ENCODE measurements around the gene C8G. TPM values are rescaled to one million over a fixed set of nuclear protein-coding genes. Genes with fewer than 3 reads are reported as not detected.

C8G gene
- total and polyA plus RNA-seq, 9 of the 15 experiments (the other 6 are each of a cell fraction or from before 2014, with no cell fraction given) = 0.35 to 5.9 (median 2.7) TPM; not detected in 2

DNA sequence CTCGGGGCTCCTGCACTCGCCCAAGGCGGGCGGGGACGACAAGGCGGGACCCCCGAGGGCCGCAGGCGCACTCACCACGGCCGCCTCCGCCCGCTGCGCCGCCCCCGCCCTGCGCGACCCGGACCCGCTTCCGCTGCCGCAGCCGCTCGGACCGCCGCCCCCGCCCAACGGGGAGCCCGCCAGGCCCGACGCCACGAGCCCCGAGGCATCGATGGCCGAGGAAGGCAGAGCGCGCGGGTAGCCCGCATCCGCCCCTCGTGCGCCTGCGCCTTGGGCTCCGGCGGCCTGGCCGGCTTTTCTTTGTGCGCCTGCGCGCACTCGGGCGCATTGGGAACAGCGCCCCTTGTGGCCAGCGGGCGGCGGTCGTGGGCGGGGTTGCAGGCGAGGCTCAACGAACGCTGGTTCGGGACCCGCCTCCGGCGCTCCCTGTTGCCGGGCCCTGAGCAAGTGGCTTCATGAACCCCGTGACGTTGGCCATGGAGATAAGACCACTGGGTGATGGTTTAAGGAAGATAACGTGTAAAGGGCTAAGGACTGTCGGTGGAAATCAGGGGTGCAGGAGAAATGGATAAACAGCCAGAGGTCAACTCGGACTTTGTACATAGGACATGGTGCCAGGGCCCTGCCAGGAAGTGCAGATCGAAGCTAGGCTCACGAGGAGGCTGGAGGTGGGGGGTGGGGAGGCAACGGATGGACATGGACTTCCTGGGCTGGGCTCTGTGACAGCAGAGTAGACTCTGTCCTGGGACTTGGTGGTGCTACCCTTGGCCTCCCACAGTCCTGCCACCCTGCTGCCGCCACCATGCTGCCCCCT lies at the start of gene C8G, which contains the start of gene FBXW5 (continued):
- TF ChIP-seq THRA (IDR thresholded peaks at IDR 0.05) (no peak), SAFB2 (IDR thresholded peaks at IDR 0.05; ENCODE audit: borderline replicate concordance, low read depth, low read length, severe bottlenecking) (no peak), HIVEP1 (CRISPR knock-in tag; IDR thresholded peaks at IDR 0.05) (peak; percentile 80; the same call in 1 of the 2 replicates), RFX1 (IDR thresholded peaks at IDR 0.05) (no peak), HDGF (IDR thresholded peaks at IDR 0.05) (peak; percentile 87; the same call in 1 of the 2 replicates), PHB2 (IDR thresholded peaks at IDR 0.05; ENCODE audit: low read depth) (no peak), ZNF699 (CRISPR knock-in tag; IDR thresholded peaks at IDR 0.05; ENCODE audit: insufficient replicate concordance) (no peak), ETV6 (IDR thresholded peaks at IDR 0.05; ENCODE audit: borderline replicate concordance in 1 of 2, low read depth in 2 of 2, low read length in 1 of 2) (no peak), ETV6 (CRISPR knock-in tag; IDR thresholded peaks at IDR 0.05; ENCODE audit: borderline replicate concordance) (no peak), KLF6 (CRISPR knock-in tag; IDR thresholded peaks at IDR 0.05; ENCODE audit: borderline replicate concordance) (peak; percentile 81; the same call in 1 of the 2 replicates), BRCA1 (IDR thresholded peaks at IDR 0.05) (no peak), BRCA1 (CRISPR knock-in tag; IDR thresholded peaks at IDR 0.05) (no peak), CXXC5 (CRISPR knock-in tag; IDR thresholded peaks at IDR 0.05) (peak; percentile 87), NFIX (CRISPR knock-in tag; IDR thresholded peaks at IDR 0.05; ENCODE audit: low read depth) (no peak), NCOA6 (IDR thresholded peaks at IDR 0.05) (no peak), ZNF77 (CRISPR knock-in tag; IDR thresholded peaks at IDR 0.05) (no peak), NONO (IDR thresholded peaks at IDR 0.05; ENCODE audit: low read depth in 2 of 2, low read length in 1 of 2) (peak in 1 of 2 experiments; percentile 89; a peak in 1 of 4 replicates), KDM1A (IDR thresholded peaks at IDR 0.05) (peak in 1 of 2 experiments; percentile 52; a peak in 1 of 4 replicates), MAFG (tag; conservative IDR thresholded peaks at IDR 0.05) (no peak), ZNF695 (CRISPR knock-in tag; IDR thresholded peaks at IDR 0.05) (no peak)
- TF ChIP-seq, protein P1, sequence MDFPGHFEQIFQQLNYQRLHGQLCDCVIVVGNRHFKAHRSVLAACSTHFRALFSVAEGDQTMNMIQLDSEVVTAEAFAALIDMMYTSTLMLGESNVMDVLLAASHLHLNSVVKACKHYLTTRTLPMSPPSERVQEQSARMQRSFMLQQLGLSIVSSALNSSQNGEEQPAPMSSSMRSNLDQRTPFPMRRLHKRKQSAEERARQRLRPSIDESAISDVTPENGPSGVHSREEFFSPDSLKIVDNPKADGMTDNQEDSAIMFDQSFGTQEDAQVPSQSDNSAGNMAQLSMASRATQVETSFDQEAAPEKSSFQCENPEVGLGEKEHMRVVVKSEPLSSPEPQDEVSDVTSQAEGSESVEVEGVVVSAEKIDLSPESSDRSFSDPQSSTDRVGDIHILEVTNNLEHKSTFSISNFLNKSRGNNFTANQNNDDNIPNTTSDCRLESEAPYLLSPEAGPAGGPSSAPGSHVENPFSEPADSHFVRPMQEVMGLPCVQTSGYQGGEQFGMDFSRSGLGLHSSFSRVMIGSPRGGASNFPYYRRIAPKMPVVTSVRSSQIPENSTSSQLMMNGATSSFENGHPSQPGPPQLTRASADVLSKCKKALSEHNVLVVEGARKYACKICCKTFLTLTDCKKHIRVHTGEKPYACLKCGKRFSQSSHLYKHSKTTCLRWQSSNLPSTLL (IDR thresholded peaks at IDR 0.05) = peak; percentile 32; the same call in 1 of the 2 replicates
- TF ChIP-seq, protein P2, sequence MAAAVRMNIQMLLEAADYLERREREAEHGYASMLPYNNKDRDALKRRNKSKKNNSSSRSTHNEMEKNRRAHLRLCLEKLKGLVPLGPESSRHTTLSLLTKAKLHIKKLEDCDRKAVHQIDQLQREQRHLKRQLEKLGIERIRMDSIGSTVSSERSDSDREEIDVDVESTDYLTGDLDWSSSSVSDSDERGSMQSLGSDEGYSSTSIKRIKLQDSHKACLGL (CRISPR knock-in tag; IDR thresholded peaks at IDR 0.05; ENCODE audit: borderline replicate concordance, poor library complexity, severe bottlenecking) = no peak
- TF ChIP-seq, protein P3, sequence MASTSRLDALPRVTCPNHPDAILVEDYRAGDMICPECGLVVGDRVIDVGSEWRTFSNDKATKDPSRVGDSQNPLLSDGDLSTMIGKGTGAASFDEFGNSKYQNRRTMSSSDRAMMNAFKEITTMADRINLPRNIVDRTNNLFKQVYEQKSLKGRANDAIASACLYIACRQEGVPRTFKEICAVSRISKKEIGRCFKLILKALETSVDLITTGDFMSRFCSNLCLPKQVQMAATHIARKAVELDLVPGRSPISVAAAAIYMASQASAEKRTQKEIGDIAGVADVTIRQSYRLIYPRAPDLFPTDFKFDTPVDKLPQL (IDR thresholded peaks at IDR 0.05; ENCODE audit: extremely low read depth, insufficient read length) = no peak
- TF ChIP-seq, protein P4, sequence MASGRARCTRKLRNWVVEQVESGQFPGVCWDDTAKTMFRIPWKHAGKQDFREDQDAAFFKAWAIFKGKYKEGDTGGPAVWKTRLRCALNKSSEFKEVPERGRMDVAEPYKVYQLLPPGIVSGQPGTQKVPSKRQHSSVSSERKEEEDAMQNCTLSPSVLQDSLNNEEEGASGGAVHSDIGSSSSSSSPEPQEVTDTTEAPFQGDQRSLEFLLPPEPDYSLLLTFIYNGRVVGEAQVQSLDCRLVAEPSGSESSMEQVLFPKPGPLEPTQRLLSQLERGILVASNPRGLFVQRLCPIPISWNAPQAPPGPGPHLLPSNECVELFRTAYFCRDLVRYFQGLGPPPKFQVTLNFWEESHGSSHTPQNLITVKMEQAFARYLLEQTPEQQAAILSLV (tag; IDR thresholded peaks at IDR 0.05) = no peak
